Hindlimb muscle (tissue), 1 donor: ENCODE results near the gene PLCB4. TPM values are rescaled to one million over a fixed set of nuclear protein-coding genes. Genes with fewer than 3 reads are reported as not detected.
A peak's percentile ranks its signal among the peaks of the same experiment; 100 is the strongest.

Experiments
- DNase-seq: peaks from one replicate; pipeline ENCODE4 v3.0.0-alpha.2; 2013
- polyA plus RNA-seq: library from polyadenylated mRNA; unstranded; fragments of 120-200 nt; gene quantifications from one replicate; pipeline ENCODE4 v1.2.1, GENCODE V29; 2013; ENCODE audit not compliant: insufficient read length

PLCB4 gene
- polyA plus RNA-seq, 1 donor = 3.2 TPM

DNA sequence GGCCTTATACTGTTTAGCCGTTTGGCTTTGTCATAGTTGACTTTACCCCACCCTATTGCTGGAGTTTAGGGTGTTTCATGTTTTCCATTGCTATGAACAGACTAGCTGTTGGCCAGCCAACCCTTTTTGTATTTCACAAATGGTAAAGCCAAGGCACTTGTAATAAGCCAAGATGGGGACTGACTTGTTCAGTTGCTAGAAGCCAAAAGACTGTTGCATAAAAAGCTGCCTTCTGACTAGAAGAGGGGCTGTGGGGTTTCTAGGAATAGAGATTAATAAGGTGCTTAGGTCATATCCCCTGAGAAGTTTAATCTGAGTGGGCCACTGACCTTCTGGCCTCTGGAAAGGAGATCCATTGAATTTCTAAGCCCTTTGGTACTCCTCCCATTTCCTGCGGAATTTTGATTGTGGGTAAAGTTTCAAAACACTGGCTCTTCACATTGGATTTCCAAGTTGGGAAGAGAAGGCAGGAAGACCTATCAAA is 211.1 kb downstream of the PLCB4 start:
- DNase-seq = peak; percentile 38

DNA sequence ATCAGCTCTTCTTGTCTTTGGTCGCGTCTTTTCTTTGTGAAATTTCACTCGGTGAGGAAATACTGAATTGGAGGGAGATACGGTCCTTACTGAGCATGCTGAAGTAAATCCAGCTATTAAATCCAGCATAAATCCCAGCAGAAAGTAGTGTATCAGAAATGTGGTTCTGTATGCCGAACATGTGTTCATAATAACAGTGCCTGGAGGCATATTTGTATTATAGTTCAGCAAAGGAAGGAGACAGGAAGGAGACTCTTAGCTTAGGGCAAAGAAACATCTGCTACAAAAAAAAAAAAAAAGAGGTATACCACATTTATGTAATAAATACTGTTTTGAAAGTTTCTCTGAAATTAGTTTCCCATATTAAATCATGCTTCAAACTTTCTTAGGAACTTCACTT is 211.8 kb downstream of the PLCB4 start:
- peak; percentile 25 for DNase-seq

DNA sequence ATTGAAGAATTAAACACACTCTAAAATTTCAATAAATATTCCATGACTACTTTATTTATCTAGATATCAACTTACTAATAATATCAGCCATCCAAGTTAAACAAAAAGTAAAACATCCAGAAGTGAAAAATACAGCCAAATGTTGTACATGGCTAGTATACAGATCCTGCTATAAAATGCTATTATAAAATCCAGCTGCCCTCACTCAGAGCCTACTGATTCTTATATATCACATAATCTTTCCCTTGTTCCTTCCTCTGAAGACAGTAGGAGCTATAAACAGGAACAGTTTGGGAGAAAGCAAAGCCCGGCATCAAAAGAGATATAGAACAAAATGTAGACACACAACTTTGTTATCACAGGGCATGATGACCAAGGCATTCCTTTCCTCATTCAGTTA is 212.9 kb downstream of the PLCB4 start:
- DNase-seq = no peak

DNA sequence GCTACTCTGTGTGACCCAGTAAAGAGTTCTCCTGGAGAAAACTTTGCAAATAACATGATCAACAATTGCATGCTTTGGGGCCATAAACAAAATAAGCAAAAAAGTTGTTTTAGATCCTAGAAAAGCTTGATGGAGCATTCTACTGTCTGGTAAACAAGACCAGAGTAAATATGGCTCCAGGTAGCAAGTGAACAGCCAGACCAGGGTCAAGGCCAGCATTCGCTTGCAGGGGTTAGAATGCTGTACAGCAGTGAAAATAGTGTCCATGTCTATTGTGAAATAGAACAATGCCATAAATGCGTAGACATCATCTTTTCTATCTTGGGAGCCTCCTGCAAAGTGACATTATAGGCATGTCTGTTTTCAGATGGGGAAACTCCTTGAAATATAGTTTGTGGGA is 216.7 kb downstream of the PLCB4 start:
- no peak for DNase-seq

DNA sequence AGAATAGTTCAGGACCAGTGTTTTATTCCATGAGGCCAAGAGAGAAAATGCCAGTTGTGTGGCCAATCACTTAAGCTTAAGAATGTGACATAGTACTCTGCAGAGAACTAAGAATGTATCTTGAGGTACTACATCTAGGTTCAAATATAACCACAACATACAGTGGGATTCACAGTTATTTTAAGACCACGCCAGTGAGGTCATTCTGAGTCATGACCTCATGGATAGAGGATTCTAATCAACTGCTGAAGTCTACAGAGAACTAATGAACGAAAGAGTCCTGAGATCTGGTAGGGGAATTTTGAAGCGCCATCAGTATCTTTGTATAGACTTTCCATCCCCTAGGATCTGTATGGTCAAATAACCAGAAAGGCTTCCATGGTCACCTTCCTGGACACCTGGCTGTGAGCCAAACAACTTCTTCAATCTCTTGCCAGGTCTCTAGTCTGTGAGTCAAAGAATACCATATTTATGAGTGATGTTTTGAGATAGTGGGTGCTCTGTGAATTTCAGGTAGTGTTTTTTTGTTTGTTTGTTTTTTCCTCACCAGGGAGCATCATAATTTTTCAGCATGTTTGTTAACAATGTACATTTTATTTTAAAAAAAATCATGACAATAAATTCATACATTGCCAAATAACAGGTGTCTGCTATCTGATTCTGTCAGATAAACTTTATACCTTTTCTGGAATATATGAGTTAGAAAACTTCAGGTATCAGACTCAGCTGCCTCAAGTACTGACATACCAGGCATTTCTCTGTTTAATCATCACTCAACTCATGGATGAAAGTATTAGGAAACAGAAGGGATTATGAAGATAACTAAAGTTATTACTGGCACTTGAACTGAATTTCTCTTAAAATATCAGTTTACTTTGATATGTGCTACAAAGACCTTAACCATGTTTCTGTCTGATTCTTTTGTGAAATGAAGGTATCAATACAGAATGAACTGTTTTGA is 217.9 kb downstream of the PLCB4 start:
- DNase-seq = no peak

DNA sequence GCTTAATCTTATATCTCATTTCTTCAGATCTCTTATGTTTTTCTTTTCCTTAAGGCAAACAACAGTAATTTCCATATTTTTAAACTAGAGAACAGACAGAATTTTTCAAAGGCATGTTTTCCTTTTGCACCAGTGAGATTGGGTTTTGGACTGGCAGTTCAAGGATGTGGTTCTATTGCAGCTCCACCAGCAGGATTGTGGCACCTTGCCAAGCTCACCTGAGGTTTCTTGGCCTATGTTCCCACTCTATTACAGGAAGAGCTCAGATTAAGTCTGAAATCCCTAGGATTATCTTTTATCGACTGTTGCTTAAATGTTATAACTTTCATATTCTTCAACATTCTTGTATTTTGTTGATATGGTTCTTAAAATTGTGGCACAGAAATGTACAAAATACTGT is 218.9 kb downstream of the PLCB4 start:
- no peak for DNase-seq

DNA sequence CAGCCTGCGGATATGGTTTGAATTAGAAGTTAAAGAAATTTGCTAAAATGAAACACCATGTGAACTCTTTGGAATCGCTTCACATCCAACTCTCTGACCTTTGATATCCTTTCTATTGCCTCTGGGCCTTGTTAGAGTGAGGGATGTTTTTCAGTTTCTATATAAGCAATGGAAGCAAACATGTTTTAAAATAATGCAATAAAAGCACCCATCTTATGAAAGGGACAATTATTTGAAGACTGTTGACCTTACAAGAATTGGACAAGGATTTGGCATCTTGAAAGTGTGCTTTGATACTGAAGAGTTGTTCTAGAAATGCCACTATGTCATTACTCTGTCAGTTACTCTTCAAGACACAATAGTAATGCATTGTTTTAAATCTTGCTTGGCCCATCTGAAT is 221.4 kb downstream of the PLCB4 start:
- DNase-seq = no peak

DNA sequence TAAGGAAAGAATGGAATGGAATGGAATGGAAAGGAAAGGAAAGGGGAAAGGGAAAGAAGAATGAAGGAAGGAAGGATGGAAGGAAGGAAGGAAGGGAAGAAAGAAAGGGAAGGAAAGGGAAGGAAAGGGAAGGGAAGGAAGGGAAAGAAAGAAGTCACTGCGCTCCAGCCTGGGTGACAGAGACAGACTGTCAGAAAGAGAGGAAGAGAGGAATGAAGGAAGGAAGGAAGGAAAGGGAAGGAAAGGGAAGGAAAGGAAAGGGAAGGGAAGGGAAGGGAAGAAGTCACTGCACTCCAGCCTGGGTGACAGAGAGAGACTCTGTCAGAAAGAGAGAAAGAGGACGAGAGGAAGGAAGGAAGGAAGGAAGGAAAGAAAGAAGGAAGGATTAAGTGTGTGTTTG is 224.3 kb downstream of the PLCB4 start:
- DNase-seq = no peak

DNA sequence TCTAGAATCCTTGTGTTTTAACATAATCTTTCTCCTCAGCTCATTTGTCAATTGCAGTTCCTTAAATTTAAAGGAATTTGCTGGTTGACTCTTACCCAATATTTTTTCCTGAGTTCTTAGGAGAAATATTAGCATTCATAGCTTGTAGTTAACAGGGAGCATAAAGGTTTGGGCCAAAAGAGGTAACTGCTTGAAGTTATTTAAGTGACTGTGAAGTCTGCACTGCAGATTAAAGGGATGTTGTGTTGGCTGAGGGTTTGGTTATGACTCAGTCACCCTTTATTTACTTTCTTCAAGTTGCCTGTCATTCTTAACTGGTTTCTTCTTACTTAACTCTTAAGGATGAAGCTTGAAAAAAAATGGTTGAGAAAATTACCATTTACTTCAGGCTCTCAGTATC is 225.2 kb downstream of the PLCB4 start:
- no peak for DNase-seq

DNA sequence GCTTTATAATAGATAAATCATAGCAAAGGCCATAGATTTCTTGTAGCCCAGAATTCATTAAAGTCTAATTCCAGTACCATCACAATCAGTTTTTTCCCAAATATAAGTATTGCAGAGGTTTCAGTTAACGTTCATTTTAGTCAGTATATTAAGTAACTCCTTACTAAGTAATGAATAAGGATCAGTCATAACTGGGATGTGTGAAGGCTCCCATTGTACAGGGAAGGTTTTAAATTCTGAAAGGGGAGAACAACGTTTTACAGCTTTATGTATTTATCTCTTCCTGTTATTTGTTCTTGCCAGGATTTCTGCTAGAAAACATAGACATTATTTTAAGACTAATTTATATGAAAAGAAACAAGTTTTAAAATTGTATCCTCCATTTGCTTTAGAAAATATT is 230.0 kb downstream of the PLCB4 start:
- no peak for DNase-seq

DNA sequence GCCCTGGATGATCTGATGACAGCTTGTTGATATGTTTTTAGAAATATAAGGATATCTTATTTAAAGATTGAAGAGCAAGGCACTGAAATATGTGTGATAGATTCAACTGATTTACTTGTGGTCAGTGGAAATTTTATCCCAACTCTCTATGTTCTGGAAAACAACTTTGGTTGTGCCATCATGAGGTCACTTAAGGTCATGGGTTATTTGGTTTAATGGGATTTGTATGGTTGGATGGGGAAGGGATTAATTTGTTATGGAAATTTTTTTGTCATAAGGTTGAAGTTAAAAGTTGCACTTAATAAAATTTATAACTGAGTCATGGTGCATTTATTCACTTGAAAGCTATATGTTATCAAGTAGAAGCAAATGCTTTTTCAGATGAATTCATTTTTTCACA is 231.2 kb downstream of the PLCB4 start:
- no peak for DNase-seq

DNA sequence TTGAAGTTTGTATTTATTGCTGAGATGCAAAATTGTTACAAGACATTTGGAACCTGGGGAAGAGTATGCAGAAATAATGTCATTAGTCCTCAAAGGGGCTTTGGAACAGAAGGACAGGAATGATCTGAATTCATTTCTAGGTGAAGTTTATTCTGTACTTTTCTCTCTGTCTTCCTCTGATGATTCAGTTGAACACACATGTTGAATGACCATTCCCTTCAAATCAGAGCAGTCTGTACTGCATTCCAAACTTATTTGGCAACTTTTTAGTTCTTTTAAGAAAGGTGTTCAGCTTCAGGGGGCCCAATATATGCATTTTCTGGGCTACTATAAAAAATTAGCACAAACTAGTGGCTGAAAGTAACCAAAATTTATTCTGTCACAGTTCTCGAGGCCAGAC is 231.6 kb downstream of the PLCB4 start:
- no peak for DNase-seq

DNA sequence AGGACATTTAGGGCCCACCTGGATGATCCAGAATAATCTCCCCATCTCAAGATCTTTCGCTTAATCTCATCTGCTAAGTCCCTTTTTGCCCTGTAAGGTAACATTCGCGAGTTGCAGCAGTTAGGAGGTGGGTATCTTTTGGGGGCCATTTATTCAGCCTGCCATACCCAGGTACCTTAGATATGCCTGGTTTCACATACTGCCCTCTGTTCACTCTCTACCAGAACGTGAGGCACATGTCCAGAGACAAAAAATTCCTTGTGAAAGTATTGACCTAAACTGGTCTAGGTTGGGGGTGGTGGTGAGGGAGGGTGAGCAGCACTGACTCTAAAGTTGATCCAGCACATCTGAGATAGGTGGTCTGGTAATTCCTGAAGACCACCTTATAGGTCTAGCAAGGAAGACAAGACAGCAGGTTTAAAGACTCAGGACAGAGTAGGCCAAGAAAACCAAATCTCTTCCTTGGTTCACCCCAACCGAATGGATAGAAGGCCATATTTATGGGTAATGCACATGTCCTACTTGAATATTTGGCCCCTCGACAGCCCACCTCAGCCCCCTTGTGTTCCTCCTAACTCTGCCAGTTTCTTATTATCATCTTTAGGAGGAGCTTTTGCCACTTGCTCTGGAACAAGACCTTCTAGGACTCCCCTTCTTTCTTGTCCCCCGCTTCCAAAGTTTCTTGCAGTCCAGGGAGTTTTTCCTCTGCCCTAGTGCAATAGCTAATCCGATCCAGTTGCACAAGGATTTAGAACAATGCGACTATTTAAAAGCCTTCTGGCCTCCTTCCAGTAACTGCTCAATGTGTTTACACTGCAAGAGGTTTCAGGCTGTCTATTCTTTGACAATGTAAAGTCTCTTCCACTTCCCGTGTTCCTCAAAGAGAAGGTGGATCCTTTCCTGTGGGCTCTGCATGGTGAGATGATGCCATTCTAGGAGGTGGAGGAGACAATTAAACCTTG is 232.5 kb downstream of the PLCB4 start:
- peak; percentile 24 for DNase-seq

DNA sequence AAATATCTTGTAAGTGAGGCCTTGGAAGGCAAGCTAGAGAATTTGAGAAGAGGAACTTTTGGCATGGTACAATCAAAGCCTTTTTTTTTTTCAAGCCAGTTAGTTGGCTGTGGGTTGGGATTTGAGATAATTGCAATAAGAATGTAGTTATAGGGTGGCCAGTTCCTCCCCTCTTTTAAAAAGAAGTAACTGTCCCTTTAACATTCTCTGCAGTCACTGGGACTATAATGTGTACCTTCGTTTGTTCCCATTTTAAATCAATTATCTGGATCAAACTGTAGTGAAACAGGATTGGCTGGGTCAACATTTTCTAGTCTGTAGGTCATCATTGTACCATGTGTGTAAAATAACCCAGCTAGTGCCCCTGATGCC is 233.2 kb downstream of the PLCB4 start:
- DNase-seq = no peak

DNA sequence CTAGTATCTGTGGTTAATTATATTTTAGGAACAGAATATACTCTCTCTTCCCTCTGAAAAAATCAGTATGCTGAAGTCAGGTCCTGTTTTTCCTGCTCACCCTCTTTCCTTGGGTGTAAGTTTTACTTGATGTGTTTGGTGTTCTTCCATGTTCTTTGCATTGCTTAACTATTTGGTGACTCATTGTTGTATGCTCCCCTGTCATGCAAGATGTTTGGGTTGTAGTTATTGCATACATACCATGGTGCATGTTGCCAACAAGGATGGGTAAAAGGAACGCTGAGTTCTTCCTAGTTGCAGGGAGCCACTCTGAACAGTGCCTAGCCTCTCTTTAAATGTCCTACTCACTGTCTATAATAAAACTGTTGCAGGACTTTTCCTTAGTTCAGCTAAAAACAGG is 237.6 kb downstream of the PLCB4 start:
- DNase-seq = no peak

DNA sequence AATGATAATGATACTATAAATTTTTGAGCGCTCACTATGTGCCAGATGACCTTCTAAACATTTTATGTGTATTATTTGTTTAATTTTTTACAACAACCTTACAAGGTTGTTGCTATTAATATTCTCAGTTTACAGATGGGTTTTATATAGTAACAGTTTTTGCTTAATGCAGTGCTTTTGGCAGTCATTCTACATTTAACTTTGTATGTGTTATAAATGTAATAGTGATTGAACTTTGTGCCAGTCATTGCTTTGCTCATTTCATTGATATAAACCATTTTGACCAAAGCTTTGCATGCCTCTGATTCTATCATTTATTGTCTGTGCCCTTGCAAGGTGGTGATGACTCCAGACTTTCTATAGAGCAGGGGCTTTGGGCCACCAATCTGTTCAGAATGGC is 239.2 kb downstream of the PLCB4 start:
- DNase-seq = no peak

DNA sequence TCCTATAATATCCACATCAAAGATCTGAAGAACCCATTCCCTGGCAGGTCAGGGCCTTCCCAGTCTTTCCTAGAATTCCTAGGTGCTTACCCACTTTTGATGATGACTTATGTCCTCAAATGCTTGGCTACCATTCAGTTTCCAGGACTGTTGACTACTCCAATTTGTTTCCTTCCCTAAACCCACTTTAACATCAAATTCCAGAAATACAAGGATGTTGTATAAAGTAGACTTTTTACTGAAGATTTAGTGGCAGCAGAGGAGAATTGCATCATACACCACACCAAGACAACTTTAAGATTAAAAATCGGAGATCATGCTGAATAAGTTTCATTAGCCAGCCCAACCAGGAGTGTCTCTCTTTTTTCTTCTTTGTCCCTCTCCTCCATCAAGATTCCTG is 242.2 kb downstream of the PLCB4 start:
- no peak for DNase-seq

DNA sequence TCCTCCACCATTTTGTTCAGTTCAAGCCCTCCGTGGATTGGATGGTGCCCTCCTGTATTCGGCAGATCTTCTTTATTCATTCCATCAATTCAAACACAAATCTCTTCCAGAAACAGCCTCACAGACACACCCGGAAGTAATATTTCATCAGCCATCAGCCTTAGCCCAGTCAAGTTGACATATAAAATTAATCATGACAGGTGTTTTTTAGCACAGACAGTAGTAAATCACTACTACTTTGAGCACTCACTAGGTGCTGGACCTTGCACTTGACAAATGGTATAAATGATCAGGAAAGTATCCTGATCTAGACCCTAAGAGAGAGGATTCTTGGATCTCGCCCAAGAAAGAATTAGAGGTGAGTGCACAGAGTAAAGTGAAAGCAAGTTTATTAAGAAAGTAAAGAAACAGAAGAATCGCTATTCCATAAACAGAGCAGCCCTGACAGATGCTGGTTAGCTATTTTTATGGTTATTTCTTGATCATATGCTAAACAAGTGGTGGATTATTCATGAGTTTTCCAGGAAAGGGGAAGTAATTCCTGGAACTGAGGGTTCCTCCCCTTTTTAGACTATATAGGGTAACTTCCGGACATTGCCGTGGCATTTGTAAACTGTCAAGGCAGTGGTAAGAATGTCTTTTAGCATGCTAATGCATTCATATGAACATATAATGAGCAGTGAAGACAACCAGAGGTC is 250.9 kb downstream of the PLCB4 start:
- DNase-seq = no peak

DNA sequence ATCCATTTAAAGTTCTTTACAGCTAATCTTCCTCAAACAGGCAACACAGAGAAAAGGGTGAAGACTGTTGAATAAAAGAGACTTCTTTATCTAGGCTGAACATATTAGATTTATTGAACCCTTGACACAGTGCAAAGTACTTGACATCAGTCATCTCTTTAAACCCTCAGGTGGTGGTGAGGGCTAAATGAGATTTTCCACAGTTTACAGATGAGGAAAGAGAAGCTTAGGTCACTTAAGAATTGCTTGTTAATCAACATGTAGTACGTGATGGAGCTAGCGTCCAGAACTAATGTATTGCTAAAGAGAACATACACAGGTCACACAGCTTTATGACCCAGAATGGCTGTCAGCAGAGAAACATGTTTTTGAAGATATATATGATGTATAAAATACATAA is 252.1 kb downstream of the PLCB4 start:
- no peak for DNase-seq

DNA sequence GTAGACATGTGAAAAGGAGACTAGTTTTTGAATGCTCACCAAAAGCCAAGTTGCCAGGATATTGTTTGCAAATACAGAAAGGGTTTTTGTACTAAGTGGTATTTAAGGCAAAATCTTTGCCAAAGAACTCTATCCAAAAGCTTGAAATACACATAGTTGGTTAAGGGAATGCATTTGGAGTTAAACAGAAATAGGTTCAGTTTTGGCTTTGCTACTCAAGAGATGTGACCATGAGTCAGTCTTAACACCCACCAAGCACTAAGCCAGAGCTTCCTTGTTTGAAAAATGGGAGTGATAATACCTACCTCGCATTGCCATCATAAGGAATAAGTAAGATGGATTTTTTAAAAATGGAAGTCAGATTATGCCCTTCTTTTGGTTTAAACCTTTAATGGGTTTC is 253.8 kb downstream of the PLCB4 start:
- DNase-seq = no peak

DNA sequence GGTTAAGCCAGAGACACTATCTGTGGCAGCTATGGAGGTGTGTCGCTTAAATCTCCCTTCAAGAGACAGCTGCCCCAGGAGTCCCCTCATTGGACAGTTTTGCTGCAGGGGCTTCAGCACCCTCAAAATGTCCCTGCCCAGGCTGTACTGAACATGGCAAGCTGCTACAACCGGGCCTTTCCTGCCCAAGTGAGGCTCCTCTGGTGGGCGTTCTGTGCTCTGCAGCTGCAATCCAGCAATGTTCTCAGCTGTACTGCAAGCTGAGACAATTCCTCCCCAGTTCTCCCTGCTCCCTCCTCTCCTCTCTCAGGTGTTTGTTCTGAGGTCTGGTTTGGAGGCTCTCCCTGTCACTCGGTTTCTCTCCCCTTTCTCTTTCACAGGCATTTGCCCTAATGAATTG is 254.7 kb downstream of the PLCB4 start:
- no peak for DNase-seq

DNA sequence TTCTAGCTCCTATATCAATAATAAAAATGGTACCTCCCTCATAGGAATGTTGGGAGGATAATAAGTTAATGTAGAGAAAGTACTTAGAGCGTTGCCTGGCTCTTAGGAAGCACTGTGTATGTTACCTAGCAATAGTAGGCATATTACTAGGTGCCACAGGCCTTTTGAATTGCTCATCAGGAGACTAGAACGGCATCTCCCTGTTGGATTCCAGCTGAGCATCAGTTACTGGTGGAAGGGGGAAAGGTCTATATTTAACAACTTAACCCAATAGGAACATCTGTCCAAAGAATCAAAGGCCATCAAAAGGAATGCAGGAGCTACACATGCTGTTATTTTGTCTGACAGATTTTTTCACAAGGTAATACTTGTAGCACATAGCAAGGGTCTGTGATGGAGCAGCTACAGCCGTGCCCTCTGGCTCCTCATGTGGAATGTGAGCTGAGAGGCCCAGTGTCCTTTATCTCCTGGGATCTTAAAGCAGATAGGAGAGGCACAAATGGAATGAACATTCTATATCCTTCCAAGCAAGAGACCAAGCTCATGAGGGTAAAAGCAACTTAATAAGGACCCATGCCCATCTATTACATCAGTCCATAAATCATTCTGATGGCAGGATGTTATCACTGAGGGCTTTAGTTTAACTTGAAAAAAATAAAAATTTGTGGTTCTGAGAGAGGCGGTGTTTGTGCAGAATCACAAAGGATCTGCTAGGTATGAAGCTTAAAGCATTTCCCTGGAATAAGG is 260.6 kb downstream of the PLCB4 start:
- DNase-seq = no peak
